Kasumi-1 (cell line): ENCODE data around the gene GRID1.

ENCODE experiments used
- DNase-seq, 2 experiments: peaks; one replicate each; lab custom pipeline; 2025; lab: John Stamatoyannopoulos, UW

The GRID1 gene

GRCh38 chr10:86061278-86062197 lies 305.1 kb downstream of the GRID1 start:
- no peak for DNase-seq

- DNase-seq = no peak
Observed at GRCh38 chr10:86060386-86061277, 306.0 kb downstream of the GRID1 start.

GRCh38 chr10:86059892-86060291 lies 306.7 kb downstream of the GRID1 start:
- no peak for DNase-seq

- DNase-seq = no peak
Observed at GRCh38 chr10:86058964-86059363, 307.6 kb downstream of the GRID1 start.

- no peak for DNase-seq
Observed at GRCh38 chr10:86057708-86058107, 308.9 kb downstream of the GRID1 start.

GRCh38 chr10:86056672-86057071 lies 309.9 kb downstream of the GRID1 start:
- DNase-seq = no peak

- no peak for DNase-seq
Observed at GRCh38 chr10:86055928-86056327, 310.7 kb downstream of the GRID1 start.

GRCh38 chr10:86053675-86054074 lies 312.9 kb downstream of the GRID1 start:
- DNase-seq = no peak

GRCh38 chr10:86051586-86051985 lies 315.0 kb downstream of the GRID1 start:
- DNase-seq = no peak

- no peak for DNase-seq
Observed at GRCh38 chr10:86049442-86049841, 317.2 kb downstream of the GRID1 start.

- DNase-seq = no peak
Observed at GRCh38 chr10:86048973-86049372, 317.6 kb downstream of the GRID1 start.

GRCh38 chr10:86048571-86048970 lies 318.0 kb downstream of the GRID1 start:
- no peak for DNase-seq

GRCh38 chr10:86047588-86047987 lies 319.0 kb downstream of the GRID1 start:
- no peak for DNase-seq

GRCh38 chr10:86046845-86047460 lies 319.6 kb downstream of the GRID1 start:
- DNase-seq = no peak

- no peak for DNase-seq
Observed at GRCh38 chr10:86045896-86046295, 320.7 kb downstream of the GRID1 start.

- DNase-seq = no peak
Observed at GRCh38 chr10:86044029-86044428, 322.6 kb downstream of the GRID1 start.

GRCh38 chr10:86043236-86043635 lies 323.4 kb downstream of the GRID1 start:
- DNase-seq = no peak

- no peak for DNase-seq
Observed at GRCh38 chr10:86042161-86042560, 324.4 kb downstream of the GRID1 start.

GRCh38 chr10:86041116-86041515 lies 325.5 kb downstream of the GRID1 start:
- DNase-seq = no peak

GRCh38 chr10:86038371-86038770 lies 328.2 kb downstream of the GRID1 start:
- DNase-seq = no peak

GRCh38 chr10:86037096-86037495 lies 329.5 kb downstream of the GRID1 start:
- DNase-seq = no peak

- DNase-seq = no peak
Observed at GRCh38 chr10:86036544-86036831, 330.1 kb downstream of the GRID1 start.
